ENCODE measurements around the gene HLA-E.
A peak's percentile ranks its signal among the peaks of the same experiment; 100 is the strongest.
"Not testable (repeated sequence)": the region's sequence is repeated elsewhere in the genome, so short reads cannot be mapped to it uniquely, and the experiment has no call there.

HLA-E gene

DNA sequence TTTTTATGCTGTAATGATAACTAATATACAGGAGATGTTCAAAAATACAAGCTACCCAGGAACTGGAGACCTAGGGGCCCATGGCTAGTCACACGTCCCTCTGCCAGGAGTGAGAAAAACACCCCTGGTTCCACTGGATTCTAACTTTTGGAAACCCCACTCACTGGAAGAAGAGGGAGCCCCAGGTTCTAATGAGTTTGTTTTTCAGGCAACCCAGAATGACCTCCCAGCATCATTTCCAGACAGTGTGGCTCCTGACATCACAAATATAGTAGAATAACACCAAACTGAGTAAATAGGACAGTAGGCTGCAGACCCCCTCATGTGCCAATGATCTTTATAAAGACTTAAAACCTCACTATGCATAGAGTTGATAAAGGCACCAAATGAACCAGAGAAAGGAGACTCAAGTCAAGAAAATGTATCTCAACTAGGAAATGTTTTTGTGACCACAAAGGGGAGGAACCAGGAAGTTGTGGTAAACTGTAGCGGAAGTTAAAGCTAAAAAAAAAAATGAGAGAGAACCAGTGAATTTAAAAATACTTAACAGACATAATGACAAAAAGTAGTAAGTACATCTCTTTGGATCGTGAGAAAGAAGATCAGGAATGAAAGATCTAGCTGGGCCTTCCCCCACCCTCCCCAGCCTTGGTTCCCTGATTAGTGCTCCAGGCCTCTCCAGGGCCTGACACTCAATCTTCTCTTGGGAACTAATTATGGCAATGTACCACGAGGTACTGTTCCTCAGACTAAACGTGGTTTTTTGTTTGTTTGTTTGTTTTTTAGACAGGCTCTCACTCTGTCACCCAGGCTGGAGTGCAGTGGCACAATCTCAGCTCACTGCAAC, 19.8 kb downstream of the HLA-E start:
- peak in 1 of 2 donors; percentile 82 for DNase-seq

DNA sequence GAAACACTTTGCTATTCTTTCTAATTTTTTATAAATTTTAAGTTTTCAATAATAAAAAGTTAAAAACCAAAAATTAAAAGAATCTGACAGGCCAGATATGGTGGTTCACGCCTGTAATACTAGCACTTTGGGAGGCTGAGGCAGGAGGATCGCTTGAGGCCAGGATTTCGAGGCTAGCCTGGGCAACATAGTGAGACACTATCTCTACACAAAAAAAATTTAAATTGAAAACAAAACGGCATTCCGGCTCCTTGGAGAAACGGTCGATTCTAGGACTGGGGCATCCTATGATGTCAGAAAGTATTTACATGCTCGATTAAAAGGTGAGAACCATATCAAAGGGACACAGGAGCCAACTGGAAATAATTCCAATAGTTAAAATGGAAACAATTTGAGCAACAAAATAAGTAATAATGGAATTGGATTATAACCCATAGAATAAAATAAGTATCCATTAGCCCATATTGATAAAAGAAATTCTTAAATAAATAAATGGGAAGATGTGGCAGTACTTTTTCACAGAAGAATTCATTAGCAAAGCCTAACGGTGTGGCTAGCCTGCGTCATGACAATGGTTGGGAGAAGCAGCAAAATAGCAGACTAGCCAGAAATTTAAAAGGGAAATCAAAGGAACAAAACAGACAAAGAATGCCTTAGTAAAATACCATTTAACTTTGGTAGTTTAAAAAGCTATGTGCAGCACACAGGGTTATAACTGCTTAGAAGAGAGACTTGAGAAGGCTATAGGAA, 21.3 kb downstream of the HLA-E start:
- DNase-seq, result no peak

DNA sequence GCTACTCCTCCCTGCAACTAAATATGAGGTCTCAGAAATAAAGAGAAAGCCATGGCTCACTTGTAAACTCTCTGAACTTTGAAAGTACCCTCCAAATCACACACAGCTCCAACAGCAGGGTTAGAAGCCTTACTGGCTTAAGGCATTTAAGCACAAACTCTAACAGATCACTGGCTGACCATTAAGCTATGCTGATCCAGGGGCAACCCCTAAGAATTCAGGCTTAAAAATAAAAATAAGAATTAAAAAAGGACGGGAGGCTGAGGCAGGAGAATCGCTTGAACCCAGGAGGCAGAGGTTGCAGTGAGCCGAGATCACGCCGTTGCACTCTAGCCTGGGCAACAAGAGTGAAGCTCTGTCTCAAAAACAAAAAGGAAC, 21.8 kb downstream of the HLA-E start:
- DNase-seq, result no peak

DNA sequence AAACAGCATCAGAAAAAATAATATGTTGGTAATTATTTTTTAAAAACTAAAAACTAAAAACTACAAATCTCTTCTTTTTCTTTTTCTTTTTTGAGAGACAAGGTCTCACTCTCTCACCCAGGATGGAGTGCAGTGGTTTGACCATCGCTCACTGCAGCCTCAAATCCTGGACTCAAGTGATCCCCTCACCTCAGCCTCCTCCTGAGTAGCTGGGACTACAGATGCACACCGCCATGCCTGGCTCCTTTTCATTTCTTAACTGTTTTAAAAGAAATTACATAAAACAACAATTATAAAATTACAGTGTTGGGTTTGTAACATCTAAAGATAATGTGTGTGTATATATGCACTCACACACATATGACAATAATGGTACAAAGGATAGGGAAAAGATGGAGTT, 24.1 kb downstream of the HLA-E start:
- DNase-seq, result no peak

DNA sequence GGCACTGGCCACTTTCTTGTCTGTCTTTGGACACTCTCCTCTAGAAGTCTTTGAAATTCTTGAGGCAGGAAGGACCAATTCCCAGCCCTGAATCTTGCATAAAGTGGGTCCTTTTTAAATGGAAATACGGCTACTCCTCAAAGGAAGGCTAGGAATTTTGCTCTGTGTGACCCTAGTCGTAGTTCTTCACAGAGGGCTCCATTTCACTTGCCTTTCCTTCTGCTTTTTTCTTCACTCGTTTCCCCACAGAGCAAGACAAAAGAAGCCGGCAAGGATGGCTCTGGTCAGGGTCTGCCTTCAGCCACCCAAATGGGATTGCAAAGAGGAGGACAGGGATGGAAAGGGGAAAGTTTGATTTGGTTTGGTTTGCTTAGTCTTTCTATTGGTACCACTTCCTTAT, 25.8 kb downstream of the HLA-E start:
- no peak for DNase-seq

DNA sequence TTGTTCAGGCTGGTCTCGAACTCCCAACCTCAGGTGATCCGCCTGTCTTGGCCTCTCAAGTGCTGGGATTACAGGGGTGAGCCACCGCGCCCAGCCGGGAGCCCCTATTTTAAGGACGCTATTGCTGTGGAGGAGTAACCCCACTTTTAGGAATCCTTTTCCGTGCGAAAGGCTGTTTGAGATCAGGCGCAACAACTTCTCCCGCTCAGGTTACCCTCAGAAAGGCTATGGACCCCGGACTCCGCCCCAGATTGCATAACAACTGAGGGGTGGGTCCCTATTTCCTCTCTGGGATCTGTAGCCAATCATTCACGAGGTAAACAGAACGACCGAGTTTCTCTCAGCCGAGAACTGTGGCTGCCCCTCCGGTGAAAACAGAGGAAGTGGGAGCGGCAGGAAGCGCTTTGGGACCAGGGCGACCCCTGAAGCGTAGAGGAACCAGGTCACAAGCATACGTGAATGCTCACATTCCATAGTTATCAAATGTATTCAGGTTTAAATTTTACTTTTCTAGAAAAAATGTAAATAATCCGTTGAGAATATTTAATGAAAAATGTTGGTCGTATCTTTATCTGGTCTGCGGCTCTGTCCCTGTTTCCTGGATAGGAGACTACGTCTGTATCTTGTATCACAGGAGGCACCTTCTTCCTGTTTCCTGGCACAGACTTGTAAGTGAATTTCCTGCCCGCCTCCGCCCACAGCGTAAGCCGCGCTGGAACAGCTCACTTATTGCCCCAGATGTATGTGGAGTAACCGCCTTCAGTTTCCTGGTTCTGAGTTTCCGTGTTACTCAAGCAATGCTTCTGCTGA, 26.8 kb downstream of the HLA-E start:
- peak; percentile 95 to 96 for DNase-seq

DNA sequence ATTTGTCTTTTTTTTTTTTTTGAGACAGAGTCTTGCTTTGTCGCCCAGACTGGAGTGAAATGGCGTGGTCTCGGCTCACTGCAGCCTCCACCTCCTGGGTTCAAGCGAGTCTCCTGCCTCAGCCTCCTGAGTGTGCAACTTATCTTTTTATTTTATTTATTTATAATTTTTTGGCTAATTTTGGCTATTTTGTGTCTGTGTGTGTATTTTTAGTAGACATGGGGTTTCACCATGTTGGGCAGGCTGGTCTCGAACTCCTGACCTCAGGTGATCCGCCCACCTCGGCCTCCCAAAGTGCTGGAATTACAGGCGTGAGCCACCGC, 27.4 kb downstream of the HLA-E start:
- DNase-seq, result not testable (repeated sequence)

DNA sequence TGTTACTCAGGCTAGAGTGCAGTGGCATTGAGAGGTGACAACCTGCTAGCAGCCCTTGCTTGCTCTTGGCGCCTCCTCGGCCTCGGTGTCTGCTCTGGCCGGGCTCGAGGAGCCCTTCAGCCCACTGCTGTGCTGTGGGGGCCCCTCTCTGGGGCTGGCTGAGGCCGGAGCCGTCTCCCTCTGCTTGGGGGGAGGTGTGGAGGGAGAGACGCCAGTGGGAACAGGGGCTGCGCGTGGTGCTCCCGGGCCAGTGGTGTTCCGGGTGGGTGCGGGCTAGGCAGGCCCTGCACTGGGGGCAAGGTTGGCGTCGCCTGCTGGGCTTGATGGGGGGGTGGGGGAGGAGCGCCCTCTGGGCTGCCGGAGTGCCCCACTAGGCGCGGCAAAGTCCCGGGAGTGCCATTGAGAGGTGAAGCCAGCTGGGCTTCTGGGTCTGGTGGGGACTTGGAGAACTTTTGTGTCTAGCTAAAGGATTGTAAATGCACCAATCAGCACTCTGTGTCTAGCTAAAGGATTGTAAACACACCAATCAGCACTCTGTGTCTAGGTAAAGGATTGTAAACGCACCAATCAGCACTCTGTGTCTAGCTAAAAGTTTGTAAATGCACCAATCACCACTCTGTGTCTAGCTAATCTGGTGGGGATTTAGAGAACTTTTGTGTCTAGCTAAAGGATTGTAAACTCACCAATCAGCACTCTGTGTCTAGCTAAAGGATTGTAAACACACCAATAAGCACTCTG, 28.6 kb downstream of the HLA-E start:
- not testable (repeated sequence) for DNase-seq

DNA sequence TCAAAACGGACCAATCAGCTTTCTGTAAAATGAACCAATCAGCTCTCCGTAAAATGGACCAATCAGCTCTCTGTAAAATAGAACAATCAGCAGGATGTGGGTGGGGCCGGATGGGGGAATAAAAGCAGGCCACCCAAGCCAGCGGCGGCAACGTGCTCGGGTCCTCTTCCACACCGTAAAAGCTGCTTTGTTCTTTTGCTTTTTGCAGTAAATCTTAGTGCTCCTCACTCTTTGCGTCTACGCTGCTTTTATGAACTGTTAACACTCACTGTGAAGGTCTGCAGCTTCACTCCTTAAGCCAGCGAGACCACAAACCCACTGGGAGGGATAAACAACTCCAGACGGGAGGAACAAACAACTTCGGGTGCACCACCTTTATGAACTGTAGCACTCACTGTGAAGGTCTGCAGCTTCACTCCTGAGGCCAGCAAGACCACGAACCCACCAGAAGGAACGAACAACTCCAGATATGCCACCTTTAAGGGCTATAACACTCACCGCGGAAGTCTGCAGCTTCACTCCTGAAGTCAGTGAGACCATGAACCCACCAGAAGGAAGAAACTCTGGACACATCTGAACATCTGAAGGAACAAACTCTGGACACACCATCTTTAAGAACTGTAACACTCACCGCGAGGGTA, 29.3 kb downstream of the HLA-E start:
- peak; percentile 31 to 46 for DNase-seq

DNA sequence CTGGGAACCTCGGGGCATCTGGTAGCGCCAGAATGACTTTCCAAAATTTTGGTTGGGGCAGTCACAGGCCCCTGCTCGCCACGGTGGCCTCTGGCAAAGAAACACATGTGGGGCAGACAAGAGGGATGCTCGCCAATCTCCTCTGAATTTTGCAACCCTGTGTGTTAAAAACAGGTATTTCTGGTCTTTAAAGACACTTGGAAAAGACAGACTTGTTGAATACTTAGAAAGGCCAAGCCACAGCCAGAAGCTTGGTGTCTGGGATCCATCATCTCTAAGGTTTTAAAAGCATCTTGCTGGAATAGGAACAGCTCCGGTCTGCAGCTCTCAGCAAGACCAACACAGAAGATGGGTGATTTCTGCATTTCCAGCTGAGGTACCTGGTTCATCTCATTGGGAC, 31.2 kb downstream of the HLA-E start:
- DNase-seq, result no peak

DNA sequence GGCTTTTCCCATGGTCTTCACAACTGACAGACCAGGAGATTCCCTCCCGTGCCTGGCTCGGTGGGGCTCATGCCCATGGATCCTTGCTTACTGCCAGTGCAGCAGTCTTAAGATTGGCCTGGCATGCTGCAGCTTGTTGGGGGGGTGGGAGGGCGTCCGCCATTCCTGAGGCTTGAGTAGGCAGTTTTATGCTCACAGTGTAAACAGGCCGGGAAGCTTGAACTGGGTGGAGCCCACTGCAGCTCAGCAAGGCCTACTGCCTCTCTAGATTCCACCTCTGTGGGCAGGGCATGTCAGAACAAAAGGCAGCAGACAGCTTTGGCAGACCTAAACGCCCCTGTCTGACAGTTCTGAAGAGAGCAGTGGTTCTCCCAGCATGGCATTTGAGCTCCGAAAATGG, 31.8 kb downstream of the HLA-E start:
- not testable (repeated sequence) for DNase-seq

DNA sequence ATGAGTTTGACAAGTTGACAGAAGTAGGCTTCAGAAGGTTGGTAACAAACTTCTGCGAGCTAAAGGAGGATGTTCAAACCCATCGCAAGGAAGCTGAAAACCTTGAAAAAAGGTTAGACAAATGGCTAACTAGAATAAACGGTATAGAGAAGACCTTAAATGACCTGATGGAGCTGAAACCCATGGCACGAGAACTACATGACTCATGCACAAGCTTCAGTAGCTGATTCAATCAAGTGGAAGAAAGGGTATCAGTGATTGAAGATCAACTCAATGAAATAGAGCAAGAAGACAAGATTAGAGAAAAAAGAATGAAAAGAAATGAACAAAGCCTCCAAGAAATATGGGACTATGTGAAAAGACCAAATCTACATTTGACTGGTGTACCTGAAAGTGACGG, 32.6 kb downstream of the HLA-E start:
- not testable (repeated sequence) for DNase-seq

DNA sequence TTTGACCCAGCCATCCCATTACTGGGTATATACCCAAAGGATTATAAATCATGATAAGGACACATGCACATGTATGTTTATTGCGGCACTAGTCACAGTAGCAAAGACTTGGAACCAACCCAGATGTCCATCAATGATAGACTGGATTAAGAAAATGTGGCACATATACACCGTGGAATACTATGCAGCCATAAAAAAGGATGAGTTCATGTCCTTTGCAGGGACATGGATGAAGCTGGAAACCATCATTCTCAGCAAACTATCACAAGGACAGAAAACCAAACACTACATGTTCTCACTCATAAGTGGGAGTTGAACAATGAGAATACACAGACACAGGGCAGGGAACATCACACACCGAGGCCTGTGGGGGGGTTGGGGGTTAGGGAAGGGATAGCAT, 37.1 kb downstream of the HLA-E start:
- not testable (repeated sequence) for DNase-seq

DNA sequence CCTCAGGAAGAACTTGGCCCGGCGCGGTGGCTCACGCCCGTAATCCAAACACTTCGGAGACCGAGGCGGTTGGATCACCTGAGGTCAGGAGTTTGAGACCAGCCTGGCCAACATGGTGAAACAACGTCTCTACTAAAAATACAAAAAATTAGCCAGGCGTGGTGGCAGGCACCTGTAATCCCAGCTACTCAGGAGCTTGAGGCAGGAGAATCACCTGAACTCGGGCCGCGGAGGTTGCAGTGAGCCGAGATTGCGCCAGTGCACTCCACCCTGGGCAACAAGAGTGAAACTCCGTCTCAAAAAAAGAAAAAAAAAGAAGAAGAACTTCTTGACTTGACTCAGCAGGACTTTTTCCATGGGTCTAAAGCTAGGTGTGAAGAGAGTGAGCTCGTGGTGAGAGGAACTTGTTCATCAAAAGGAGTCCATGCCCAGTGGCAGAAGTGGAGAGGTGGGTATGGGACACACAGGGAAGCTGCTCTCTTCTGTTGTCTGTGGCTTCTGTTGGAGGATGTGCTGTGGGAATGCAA, 40.1 kb downstream of the HLA-E start:
- peak; percentile 18 to 31 for DNase-seq

DNA sequence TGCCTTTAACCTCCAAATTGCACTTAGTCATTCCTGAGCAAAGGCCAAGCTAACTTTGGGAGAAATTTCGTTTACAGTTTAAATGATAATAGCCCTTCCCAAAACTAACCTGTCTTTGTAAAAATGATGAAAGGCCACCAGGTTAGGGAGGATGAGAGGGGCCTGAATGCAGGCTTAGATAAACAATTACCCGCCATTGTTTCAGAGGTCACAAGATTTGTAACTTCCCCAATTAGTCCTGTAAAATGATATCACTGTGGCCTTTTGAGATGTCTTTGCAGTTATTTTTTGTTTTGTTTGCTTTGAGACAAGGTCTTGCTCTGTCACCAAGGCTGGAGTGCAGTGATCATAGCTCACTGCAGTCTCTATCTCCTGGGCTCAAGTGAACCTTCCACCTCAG, 40.7 kb downstream of the HLA-E start:
- no peak for DNase-seq

DNA sequence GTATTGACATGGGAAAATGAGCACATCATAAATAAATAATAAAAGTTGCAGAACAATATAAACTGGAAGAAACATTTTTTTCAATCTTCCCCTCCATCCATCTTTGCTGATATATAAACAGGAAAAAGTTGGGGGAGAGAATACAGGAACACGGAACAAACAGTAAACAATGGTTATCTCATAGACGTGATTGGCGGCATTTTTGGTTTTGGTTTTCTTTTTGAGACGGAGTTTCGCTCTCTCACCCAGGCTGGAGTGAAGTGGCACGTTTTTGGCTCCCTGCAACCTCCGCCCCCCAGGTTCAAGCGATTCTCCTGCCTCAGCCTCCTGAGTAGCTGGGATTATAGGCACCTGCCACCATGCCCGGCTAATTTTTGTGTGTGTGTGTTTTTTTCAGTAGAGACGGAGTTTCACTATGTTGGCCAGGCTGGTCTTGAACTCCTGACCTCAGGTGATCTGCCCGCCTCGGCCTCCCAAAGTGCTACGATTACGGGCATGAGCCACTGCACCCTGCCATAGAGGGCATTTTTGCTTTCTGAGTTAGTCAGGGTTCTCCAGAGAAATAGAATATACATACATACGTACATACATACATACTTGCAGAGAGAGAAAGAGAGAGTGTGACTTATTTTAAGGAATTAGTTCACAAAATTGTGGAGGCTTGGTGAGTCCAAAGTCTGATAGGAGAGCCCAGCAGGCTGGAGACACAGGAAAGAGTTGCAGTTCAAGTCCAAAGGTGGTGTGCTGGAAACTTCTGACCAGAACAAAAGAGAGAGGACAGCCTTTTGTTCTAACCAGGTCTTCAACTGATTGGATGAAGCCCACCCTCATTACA, 44.4 kb downstream of the HLA-E start:
- DNase-seq, result peak in 1 of 2 donors; percentile 55

DNA sequence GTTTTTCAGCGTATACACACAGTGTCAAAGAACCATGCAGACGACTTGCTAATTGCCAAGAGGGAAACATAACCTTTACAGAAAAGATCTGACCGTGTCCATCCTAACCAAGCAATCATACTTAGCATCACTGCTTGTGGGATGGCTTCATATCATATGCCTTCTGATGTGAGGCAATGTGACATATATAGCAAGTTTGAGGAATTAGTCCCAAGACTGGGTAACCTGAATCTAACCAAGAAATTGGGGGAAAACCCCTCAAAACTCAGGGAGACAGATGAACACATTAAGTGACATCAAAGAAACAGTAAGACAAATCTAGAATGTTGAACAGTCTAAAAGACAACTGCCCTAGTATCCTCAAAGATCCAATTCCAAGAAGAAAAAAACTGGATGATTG, 48.6 kb downstream of the HLA-E start:
- DNase-seq, result no peak

DNA sequence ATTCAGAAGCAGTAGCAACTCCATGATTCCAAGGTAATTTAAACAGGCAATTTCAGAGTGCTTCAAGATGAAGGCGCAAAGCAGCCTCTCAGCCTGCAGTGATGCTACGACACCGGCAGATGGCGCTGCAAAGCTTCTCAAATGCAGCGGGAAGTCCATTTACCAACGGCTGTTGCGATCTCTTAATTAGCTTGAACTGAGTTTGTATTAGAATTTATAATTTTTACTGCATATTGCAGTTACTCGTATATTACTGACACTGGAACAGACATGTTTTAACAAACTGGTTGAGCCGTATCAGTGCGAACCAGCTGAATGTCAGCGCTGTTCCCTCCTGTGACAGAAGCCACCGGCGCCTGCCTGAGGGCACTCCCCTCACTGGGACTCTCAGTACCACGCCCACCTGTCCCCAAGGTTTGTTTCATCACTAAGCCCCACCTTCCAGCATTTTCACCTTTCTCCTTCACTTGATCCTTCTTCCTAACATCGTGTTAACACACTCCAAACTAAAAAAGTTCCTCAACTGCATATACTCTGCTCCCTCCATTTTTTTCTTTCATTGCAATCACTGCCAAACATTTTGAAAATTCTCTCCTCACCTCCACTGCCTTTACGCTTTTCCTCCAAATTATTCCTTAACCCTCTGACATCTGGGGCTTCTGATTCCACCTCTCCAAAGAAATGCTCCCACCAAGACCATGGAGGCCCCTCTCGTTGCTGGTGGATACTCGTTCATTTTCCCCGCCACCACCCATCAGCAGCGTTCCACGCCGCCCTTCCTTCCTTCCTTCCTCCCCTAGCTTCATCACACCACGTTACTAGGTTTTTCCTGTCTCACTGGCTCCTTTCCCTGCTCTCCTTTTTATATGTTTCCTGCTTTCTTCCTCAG, 52.5 kb downstream of the HLA-E start:
- DNase-seq, result peak; percentile 86 to 87

DNA sequence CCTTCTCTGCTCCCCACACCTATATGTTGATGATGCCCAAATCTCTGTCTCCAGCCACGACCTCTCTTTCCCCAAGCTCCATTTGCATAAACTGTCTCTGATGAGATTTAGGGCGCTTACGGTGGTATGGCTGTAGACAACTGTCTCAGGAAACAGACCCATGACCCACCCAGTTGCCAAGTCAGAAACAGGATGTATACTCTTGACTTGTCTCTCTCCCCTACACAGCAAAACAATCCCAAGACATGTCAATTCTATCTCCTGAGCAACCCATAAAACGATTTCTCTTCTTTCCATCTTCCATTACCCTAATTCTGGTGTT, 53.1 kb downstream of the HLA-E start:
- DNase-seq, result peak; percentile 56 to 62

DNA sequence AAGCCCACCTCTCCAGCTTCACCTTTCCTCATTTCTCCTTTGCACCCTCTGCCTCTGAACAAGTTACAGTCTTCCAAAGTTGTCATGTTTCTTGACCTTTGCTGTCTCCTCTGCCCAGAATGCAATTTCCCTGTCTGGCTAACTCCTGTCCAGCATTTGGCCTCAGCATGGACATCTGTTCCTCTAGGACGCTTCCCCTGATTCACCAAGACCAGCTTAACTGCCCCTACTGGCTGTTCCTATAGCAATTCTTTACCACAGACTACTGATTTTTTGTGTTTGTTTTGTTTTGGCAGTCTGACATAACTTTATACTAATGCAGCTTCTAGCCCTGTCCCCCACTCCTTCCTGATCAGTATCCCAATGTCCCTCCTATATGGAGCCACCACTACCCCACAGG, 53.6 kb downstream of the HLA-E start:
- DNase-seq, result no peak
